ENCODE data around the gene OSBPL8. TPM values are rescaled to one million over a fixed set of nuclear protein-coding genes. Genes with fewer than 3 reads are reported as not detected.

The OSBPL8 gene
- total RNA-seq, 2 donors from 2014 or later: 34.5 to 38.8 TPM

Other genes starting within 250 kb of the OSBPL8 start
- gene BBS10, start 211.4 kb downstream of the OSBPL8 start, total RNA-seq: 1 to 10 TPM; 6.5 to 9.4 TPM
- gene ZDHHC17, start 204.3 kb upstream of the OSBPL8 start, total RNA-seq: 10 to 100 TPM; 24.2 to 29.0 TPM

All from left cardiac atrium (tissue), 2 donors.